GM21825 (cell line): Measurements from ENCODE around the gene ZNF460.
A peak's percentile ranks its signal among the peaks of the same experiment; 100 is the strongest.
"Not testable (repeated sequence)": the region's sequence is repeated elsewhere in the genome, so short reads cannot be mapped to it uniquely, and the experiment has no call there.

Experiments used
- ATAC-seq: cut with Tn5 transposase; IDR thresholded peaks from one replicate; pipeline ENCODE4 v1.9.1; 2021; ENCODE audit warnings: mild to moderate bottlenecking, moderate library complexity; ENCODE audit not compliant: unreplicated experiment

The ZNF460 gene

GRCh38 chr19:57280165-57280961 lies at the start of gene ZNF460:
TSS of gene ZNF460 (plus strand) at chr19:57280485. CDS start at chr19:57280807, 322 bp downstream.
- peak; percentile 66 for ATAC-seq

- no peak for ATAC-seq
Measured at GRCh38 chr19:57231686-57232085, 48.6 kb upstream of the ZNF460 start.

GRCh38 chr19:57233207-57233606 lies 47.1 kb upstream of the ZNF460 start:
- no peak for ATAC-seq

GRCh38 chr19:57239982-57240310 lies 40.3 kb upstream of the ZNF460 start:
- no peak for ATAC-seq

- ATAC-seq: peak; percentile 91
Measured at GRCh38 chr19:57240311-57241090, 39.8 kb upstream of the ZNF460 start, which contains the start of gene ZNF805. TSS of gene ZNF805 (plus strand) at chr19:57240632. CDS start at chr19:57240892, 260 bp downstream.

GRCh38 chr19:57241176-57241575 lies 39.1 kb upstream of the ZNF460 start:
- ATAC-seq: no peak

GRCh38 chr19:57242821-57243220 lies 37.5 kb upstream of the ZNF460 start:
- no peak for ATAC-seq

GRCh38 chr19:57244513-57244912 lies 35.8 kb upstream of the ZNF460 start:
- no peak for ATAC-seq

GRCh38 chr19:57245066-57245465 lies 35.2 kb upstream of the ZNF460 start:
- no peak for ATAC-seq

- ATAC-seq: no peak
Measured at GRCh38 chr19:57245959-57246358, 34.3 kb upstream of the ZNF460 start.

GRCh38 chr19:57248646-57249045 lies 31.6 kb upstream of the ZNF460 start:
- ATAC-seq: no peak

GRCh38 chr19:57249329-57249728 lies 31.0 kb upstream of the ZNF460 start:
- no peak for ATAC-seq

- ATAC-seq: not testable (repeated sequence)
Measured at GRCh38 chr19:57253767-57254166, 26.5 kb upstream of the ZNF460 start.

GRCh38 chr19:57262044-57262443 lies 18.2 kb upstream of the ZNF460 start:
- no peak for ATAC-seq

GRCh38 chr19:57263244-57263741 lies 17.0 kb upstream of the ZNF460 start:
- ATAC-seq: no peak

GRCh38 chr19:57267291-57267690 lies 13.0 kb upstream of the ZNF460 start:
- no peak for ATAC-seq

- no peak for ATAC-seq
Measured at GRCh38 chr19:57269515-57270250, 10.6 kb upstream of the ZNF460 start.

GRCh38 chr19:57271280-57271679 lies 9.0 kb upstream of the ZNF460 start:
- ATAC-seq: no peak

- no peak for ATAC-seq
Measured at GRCh38 chr19:57273014-57273413, 7.3 kb upstream of the ZNF460 start.

GRCh38 chr19:57276430-57276829 lies 3.9 kb upstream of the ZNF460 start:
- ATAC-seq: no peak

- ATAC-seq: not testable (repeated sequence)
Measured at GRCh38 chr19:57278481-57278880, 1.8 kb upstream of the ZNF460 start.
